Lower lobe of right lung (tissue), 2 donors: ENCODE data around the gene MARCHF3. TPM values are rescaled to one million over a fixed set of nuclear protein-coding genes. Genes with fewer than 3 reads are reported as not detected.

ENCODE experiments used
- ATAC-seq, 2 donors: fragments of 200-7000 bp; cut with Tn5 transposase; one replicate each; pipeline ENCODE4 v1.9.1; 2020 to 2022; ENCODE audit warnings: mild to moderate bottlenecking in 2 of 2, moderate library complexity in 2 of 2
- DNase-seq: peaks from one replicate; pipeline ENCODE4 v3.0.0-alpha.2; 2020
- H3K27ac ChIP-seq: fragments of 200-600 bp; one replicate; pipeline ENCODE4 v1.8.0; 2022
- H3K27me3 ChIP-seq: fragments of 200-600 bp; one replicate; pipeline ENCODE4 v1.8.0; 2022; ENCODE audit warnings: low read depth
- H3K36me3 ChIP-seq: fragments of 200-600 bp; one replicate; pipeline ENCODE4 v1.8.0; 2022; ENCODE audit warnings: mild to moderate bottlenecking
- H3K4me1 ChIP-seq: fragments of 200-600 bp; one replicate; pipeline ENCODE4 v1.8.0; 2022
- H3K4me3 ChIP-seq: fragments of 200-600 bp; one replicate; pipeline ENCODE4 v1.8.0; 2022; ENCODE audit warnings: mild to moderate bottlenecking
- H3K9me3 ChIP-seq: fragments of 200-600 bp; one replicate; pipeline ENCODE4 v1.8.0; 2022
- intact Hi-C: fragments of 100-400 bp; cut with DNase I; formaldehyde crosslinking; loops from one replicate; pipeline ENCODE4 v1.11.0; 2022
- total RNA-seq: library from RNA; stranded (reverse); fragmentation: NEBNext Ultra II Directional; extraction: Animal tissue kit (Norgen Biotek cat#: 25700); gene quantifications from one replicate; pipeline ENCODE4 v1.2.1, GENCODE V29; 2021
- TF ChIP-seq, protein P1 (sequence below): fragments of 200-600 bp; IDR thresholded peaks from one replicate; pipeline ENCODE4 v1.8.0; 2022; ENCODE audit warnings: antibody characterized with exemption, mild to moderate bottlenecking
- donor health status: DM: no; HTN: yes; CAD: no; lungs with severe emphysema.

MARCHF3 gene
- total RNA-seq, 1 donor from 2014 or later, result 14.3 TPM

DNA sequence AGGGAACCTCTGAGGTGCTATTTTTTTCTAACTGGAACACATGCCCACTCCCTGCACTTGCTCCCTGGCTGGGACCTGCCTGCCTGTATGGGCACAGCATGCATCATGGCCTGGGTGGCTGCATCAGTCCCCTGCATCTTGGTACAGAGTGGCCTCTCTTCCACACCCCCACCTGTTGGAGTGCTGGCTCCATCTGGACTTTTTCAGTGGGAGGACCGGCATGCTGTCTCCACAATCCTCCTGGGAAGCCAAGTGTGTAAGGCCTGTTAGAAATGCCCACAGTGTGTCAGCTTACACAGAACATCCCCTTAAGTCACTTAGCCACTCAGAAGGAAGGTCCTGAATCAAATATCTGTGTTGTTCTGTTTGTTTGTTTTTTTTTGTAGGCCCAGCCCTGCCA, 102.9 kb downstream of the MARCHF3 start:
- TF ChIP-seq, protein P1, sequence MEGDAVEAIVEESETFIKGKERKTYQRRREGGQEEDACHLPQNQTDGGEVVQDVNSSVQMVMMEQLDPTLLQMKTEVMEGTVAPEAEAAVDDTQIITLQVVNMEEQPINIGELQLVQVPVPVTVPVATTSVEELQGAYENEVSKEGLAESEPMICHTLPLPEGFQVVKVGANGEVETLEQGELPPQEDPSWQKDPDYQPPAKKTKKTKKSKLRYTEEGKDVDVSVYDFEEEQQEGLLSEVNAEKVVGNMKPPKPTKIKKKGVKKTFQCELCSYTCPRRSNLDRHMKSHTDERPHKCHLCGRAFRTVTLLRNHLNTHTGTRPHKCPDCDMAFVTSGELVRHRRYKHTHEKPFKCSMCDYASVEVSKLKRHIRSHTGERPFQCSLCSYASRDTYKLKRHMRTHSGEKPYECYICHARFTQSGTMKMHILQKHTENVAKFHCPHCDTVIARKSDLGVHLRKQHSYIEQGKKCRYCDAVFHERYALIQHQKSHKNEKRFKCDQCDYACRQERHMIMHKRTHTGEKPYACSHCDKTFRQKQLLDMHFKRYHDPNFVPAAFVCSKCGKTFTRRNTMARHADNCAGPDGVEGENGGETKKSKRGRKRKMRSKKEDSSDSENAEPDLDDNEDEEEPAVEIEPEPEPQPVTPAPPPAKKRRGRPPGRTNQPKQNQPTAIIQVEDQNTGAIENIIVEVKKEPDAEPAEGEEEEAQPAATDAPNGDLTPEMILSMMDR, result no peak
- Histone ChIP-seq H3K9me3 (no peaks in the 10 kb centered on the region), H3K36me3 (no peaks in the 10 kb centered on the region), H3K27me3 (no peaks in the 10 kb centered on the region), H3K4me1 (no peaks in the 10 kb centered on the region), H3K4me3 (no peak overlapping the region), H3K27ac (no peak overlapping the region)
- DNase-seq (no peak), ATAC-seq (no peak)
- intact Hi-C loops, result no loop called here

DNA sequence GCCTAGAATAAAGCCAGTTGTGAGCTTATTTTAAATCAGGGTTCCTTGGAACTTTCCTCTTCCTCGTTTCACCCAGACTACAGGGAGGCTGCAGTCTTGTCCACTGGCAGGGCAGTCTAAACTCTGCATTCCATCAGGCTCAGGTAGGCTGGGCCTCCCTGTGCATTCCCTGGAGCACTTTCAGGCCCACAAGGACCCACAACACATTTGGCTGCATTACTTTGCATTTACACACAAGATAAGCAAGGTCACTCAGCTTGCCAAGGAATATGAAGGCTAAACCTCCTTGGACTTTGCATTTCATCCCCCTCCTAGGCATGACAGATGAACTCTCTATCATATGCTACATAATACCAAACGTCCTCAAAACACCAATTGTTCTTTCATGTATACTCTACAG, 104.2 kb downstream of the MARCHF3 start:
- H3K4me1 ChIP-seq, result no peaks in the 10 kb centered on the region
- ATAC-seq, result no peak
- no peaks in the 10 kb centered on the region for H3K27me3 ChIP-seq
- TF ChIP-seq, protein P1, result no peak
- no peak overlapping the region for H3K4me3 ChIP-seq
- no peaks in the 10 kb centered on the region for H3K36me3 ChIP-seq
- no peak overlapping the region for H3K27ac ChIP-seq
- intact Hi-C loops, result no loop called here
- DNase-seq, result no peak
- H3K9me3 ChIP-seq, result no peaks in the 10 kb centered on the region

DNA sequence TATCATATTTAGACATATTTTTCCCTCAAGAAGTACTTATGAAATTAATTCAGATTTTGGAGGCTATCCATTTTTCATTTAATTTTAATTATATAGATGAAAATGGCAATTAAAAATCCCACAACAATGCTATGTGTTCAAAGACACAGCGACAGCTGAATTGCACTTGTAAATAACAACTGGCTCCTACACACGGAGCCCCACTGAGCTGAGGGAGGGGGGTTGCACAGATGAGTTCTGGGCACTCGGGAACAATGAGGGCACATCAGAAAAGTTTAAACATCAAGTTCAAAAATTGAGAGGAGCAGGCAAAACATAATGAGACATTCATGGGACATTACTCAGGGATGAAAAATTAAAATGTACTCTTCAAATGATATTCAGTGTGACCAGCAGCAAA, 104.9 kb downstream of the MARCHF3 start:
- DNase-seq (no peak), ATAC-seq (no peak)
- TF ChIP-seq, protein P1, result no peak
- H3K27me3 ChIP-seq, result no peaks in the 10 kb centered on the region
- H3K4me1 ChIP-seq, result peaks cover 5% of the 10 kb centered on the region
- H3K27ac ChIP-seq, result no peak overlapping the region
- no peaks in the 10 kb centered on the region for H3K36me3 ChIP-seq
- no peaks in the 10 kb centered on the region for H3K9me3 ChIP-seq
- intact Hi-C loops, result no loop called here
- H3K4me3 ChIP-seq, result no peak overlapping the region

DNA sequence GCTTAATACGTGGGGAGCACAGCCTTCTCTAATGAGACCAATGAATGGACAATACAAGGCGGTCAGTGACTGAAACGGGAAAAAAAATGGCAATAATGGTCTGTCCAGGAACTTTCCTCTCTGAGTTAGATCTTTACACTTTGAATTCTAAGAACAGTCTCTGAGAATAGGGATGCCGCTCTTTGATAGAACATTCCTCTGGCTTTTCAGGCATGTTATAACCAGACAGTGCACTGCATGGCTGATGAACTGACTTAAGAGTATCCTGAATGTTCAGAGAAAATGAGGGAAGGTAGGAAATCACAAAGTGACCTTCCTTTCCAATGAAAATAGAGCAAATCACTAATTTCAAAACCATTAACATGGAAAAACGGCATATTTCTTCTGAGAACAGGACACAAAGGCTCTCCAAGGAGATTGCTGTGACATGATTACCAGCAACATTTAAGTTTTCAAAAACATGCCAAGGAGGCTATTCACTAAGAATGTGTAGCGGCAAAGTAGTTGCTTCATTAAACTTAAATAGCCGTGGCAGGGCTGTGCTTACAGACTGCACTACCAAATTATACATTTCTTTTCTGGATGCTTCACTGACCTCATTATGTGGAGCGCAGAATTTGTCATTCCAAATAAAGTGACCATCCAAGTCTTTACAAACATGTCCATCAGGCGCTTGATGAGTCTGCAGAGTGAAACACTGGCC, 105.9 kb downstream of the MARCHF3 start:
- no peaks in the 10 kb centered on the region for H3K27me3 ChIP-seq
- no peak for ATAC-seq

DNA sequence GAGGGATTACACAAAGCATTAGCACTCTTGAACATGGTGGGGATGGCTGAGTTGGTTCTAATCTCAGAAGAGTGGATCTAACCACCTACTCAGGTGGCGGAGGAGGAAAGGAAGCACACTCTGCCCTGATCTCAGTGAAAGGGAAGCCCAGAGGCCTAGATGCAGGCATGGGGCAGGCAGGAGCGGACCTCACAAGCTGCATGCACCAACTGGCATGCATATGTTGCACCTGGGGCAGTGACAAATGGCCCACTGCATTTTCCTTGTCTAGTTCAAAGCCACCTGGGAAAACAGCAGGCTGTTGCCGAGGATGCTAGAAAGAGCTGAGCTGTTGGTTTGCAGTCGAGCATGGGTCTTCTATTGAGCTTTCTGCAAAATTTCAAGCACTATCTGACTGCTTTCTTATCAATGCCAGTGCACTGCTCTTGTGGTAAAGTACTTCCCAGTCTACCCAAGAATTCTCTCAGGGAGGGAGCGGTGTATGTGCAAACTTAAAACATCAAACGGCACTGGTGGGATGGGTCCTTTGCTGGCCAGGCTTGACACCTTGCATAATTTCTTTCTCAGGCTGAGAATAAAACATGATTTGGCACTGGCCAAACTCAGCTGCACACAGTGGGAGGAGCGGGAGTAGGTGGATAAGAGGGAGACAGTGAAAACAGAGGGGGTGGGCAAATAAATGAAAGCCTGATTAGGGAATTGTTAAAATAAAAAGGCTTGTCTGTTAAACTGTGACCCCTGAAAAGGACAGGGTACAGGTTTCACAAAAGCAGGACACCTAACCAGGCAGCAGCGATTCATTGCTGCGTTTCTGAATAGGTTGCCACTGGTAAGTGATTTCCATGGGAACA, 108.9 kb downstream of the MARCHF3 start:
- H3K9me3 ChIP-seq, result no peaks in the 10 kb centered on the region
- ATAC-seq (no peak), DNase-seq (no peak)
- no peaks in the 10 kb centered on the region for H3K36me3 ChIP-seq
- no peaks in the 10 kb centered on the region for H3K27me3 ChIP-seq
- H3K4me3 ChIP-seq, result no peak overlapping the region
- H3K4me1 ChIP-seq, result peaks cover 33% of the 10 kb centered on the region
- H3K27ac ChIP-seq, result no peak overlapping the region
- intact Hi-C loops, result no loop called here
- TF ChIP-seq, protein P1, result no peak

More for the DNA sequence above, 105.9 kb downstream of the MARCHF3 start:
- Histone ChIP-seq H3K4me1 (peaks cover 15% of the 10 kb centered on the region), H3K27ac (no peak overlapping the region), H3K4me3 (no peak overlapping the region), H3K36me3 (no peaks in the 10 kb centered on the region), H3K9me3 (no peaks in the 10 kb centered on the region)
- intact Hi-C loops, result no loop called here
- TF ChIP-seq, protein P1, result no peak
- no peak for DNase-seq
